Panc1 (cell line): ENCODE measurements around the gene MTUS2. TPM values are rescaled to one million over a fixed set of nuclear protein-coding genes. Genes with fewer than 3 reads are reported as not detected.

Experiments used
- ATAC-seq: fragments of 200-7000 bp; cut with Tn5 transposase; 2 replicates; pipeline ENCODE4 v1.9.1; 2020; ENCODE audit warnings: mild to moderate bottlenecking, moderate library complexity
- BruUV-seq: library from RNA; stranded (reverse); fragments of 400-500 nt; replicated peaks from 2 replicates; lab custom pipeline; 2021; lab: Mats Ljungman, UMichigan
- CTCF ChIA-PET: fragments of 300-600 bp; sonication (Branson Sonifier 250); formaldehyde crosslinking; loops from one replicate; lab custom pipeline; 2022; ENCODE audit warnings: antibody characterized with exemption; lab: Charles Lee
- POLR2A ChIA-PET: fragments of 300-600 bp; sonication (Branson Sonifier 250); formaldehyde crosslinking; loops from one replicate; lab custom pipeline; 2022; ENCODE audit warnings: antibody characterized with exemption; lab: Charles Lee
- DNase-seq: peaks from one replicate; pipeline ENCODE4 v3.0.0-alpha.2; 2010; ENCODE audit warnings: low read depth, low spot score
- H3K27ac ChIP-seq: 2 replicates; pipeline ENCODE4 v1.5.1; 2011; ENCODE audit warnings: mild to moderate bottlenecking, low read length, inconsistent platforms
- H3K27me3 ChIP-seq: fragments of 200-500 bp; sonication (Bioruptor generic); 2 replicates; pipeline ENCODE4 v1.6.0; 2014; ENCODE audit warnings: low read length, inconsistent platforms; ENCODE audit not compliant: control insufficient read depth, insufficient read depth
- H3K36me3 ChIP-seq: fragments of 200-500 bp; sonication (Bioruptor generic); 2 replicates; pipeline ENCODE4 v1.5.1; 2014; ENCODE audit warnings: inconsistent platforms, mild to moderate bottlenecking, low read length, moderate library complexity; ENCODE audit not compliant: control insufficient read depth, insufficient read depth
- H3K4me1 ChIP-seq: 2 replicates; pipeline ENCODE4 v1.5.1; 2011; ENCODE audit warnings: inconsistent platforms, mild to moderate bottlenecking, low read length, moderate library complexity; ENCODE audit not compliant: control insufficient read depth, insufficient read depth
- H3K4me3 ChIP-seq, 2 experiments: 2 replicates each; pipeline ENCODE4 v1.5.1; 2011 to 2012; ENCODE audit warnings: low read depth in 2 of 2, low read length in 2 of 2, mild to moderate bottlenecking in 2 of 2, inconsistent platforms in 1 of 2, moderate library complexity in 1 of 2
- H3K9me3 ChIP-seq: fragments of 200-500 bp; sonication (Bioruptor generic); 2 replicates; pipeline ENCODE4 v1.5.1; 2014; ENCODE audit warnings: low read depth, mild to moderate bottlenecking, inconsistent platforms, low read length, moderate library complexity; ENCODE audit not compliant: control insufficient read depth, insufficient read depth
- POLR2AphosphoS5 ChIP-seq: IDR thresholded peaks from 2 replicates; pipeline ENCODE4 v1.6.1; 2012; ENCODE audit warnings: mild to moderate bottlenecking, low read depth, low read length, moderate library complexity
- SIN3A ChIP-seq: IDR thresholded peaks from 2 replicates; pipeline ENCODE4 v1.6.1; 2012; ENCODE audit warnings: low read depth, mild to moderate bottlenecking, low read length, moderate library complexity, borderline replicate concordance; ENCODE audit not compliant: insufficient read depth
- TCF7L2 ChIP-seq: IDR thresholded peaks from 2 replicates; pipeline ENCODE4 v1.6.1; 2011; ENCODE audit warnings: mild to moderate bottlenecking, low read depth, low read length, inconsistent platforms
- in situ Hi-C: cut with HindIII; loops from 2 replicates; pipeline ENCODE4 v1.10.0; 2016; ENCODE audit warnings: low sequenced_read_pairs, low pct_unique_long_range_greater_than_20kb
- intact Hi-C: fragments of 100-400 bp; cut with micrococcal nuclease; formaldehyde crosslinking; loops from one replicate; pipeline ENCODE4 v1.10.0; 2022; ENCODE audit not compliant: unreplicated experiment
- total RNA-seq: library from RNA; stranded (reverse); gene quantifications from one replicate; pipeline ENCODE4 v1.2.1, GENCODE V29; 2021; ENCODE audit not compliant: unreplicated experiment
- TF ChIP-seq, protein P1 (sequence below): fragments of 450-650 bp; IDR thresholded peaks from 2 replicates; pipeline ENCODE4 v1.5.1; 2017; ENCODE audit warnings: mild to moderate bottlenecking
- TF ChIP-seq, protein P2 (sequence below), 2 experiments: IDR thresholded peaks; 2 replicates each; pipeline ENCODE4 v1.6.1; 2011 to 2012; ENCODE audit warnings: low read depth in 2 of 2, control low read depth in 1 of 2, low read length in 1 of 2, mild to moderate bottlenecking in 1 of 2, moderate library complexity in 1 of 2; ENCODE audit not compliant: insufficient read depth in 1 of 2

Gene MTUS2
- total RNA-seq, 1 experiment from 2014 or later = 0.05 TPM

DNA sequence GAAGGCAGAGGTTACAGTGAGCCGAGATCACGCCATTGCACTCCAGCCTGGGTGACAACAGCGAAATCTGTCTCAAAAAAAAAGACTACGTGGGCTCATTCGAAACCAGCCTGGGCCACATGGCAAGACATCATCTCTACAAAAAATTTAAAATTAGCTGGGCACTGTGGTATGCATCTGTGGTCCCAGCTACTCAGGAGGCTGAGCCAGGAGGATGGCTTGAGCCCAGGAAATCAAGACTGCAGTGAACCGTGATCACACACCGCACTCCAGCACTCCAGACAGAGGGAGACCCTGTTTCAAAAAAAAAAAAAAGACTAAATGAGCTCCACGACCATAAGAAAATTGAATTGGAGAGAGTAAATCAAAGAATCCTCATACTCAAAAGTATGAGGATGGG, 722.2 kb downstream of the MTUS2 start:
- no TSS peak for BruUV-seq
- H3K4me3 ChIP-seq = no peak overlapping the region
- H3K27me3 ChIP-seq = no peaks in the 10 kb centered on the region
- ATAC-seq (no peak), DNase-seq (no peak)
- no peak overlapping the region for H3K27ac ChIP-seq
- H3K36me3 ChIP-seq = no peaks in the 10 kb centered on the region
- H3K4me1 ChIP-seq = no peaks in the 10 kb centered on the region
- POLR2A ChIA-PET = no interaction called here
- H3K9me3 ChIP-seq = no peaks in the 10 kb centered on the region
- in situ Hi-C loops = no loop called here
- TF ChIP-seq, protein P1, sequence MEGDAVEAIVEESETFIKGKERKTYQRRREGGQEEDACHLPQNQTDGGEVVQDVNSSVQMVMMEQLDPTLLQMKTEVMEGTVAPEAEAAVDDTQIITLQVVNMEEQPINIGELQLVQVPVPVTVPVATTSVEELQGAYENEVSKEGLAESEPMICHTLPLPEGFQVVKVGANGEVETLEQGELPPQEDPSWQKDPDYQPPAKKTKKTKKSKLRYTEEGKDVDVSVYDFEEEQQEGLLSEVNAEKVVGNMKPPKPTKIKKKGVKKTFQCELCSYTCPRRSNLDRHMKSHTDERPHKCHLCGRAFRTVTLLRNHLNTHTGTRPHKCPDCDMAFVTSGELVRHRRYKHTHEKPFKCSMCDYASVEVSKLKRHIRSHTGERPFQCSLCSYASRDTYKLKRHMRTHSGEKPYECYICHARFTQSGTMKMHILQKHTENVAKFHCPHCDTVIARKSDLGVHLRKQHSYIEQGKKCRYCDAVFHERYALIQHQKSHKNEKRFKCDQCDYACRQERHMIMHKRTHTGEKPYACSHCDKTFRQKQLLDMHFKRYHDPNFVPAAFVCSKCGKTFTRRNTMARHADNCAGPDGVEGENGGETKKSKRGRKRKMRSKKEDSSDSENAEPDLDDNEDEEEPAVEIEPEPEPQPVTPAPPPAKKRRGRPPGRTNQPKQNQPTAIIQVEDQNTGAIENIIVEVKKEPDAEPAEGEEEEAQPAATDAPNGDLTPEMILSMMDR = no peak
- TF ChIP-seq POLR2AphosphoS5 (no peak), SIN3A (no peak), TCF7L2 (no peak)
- TF ChIP-seq, protein P2, sequence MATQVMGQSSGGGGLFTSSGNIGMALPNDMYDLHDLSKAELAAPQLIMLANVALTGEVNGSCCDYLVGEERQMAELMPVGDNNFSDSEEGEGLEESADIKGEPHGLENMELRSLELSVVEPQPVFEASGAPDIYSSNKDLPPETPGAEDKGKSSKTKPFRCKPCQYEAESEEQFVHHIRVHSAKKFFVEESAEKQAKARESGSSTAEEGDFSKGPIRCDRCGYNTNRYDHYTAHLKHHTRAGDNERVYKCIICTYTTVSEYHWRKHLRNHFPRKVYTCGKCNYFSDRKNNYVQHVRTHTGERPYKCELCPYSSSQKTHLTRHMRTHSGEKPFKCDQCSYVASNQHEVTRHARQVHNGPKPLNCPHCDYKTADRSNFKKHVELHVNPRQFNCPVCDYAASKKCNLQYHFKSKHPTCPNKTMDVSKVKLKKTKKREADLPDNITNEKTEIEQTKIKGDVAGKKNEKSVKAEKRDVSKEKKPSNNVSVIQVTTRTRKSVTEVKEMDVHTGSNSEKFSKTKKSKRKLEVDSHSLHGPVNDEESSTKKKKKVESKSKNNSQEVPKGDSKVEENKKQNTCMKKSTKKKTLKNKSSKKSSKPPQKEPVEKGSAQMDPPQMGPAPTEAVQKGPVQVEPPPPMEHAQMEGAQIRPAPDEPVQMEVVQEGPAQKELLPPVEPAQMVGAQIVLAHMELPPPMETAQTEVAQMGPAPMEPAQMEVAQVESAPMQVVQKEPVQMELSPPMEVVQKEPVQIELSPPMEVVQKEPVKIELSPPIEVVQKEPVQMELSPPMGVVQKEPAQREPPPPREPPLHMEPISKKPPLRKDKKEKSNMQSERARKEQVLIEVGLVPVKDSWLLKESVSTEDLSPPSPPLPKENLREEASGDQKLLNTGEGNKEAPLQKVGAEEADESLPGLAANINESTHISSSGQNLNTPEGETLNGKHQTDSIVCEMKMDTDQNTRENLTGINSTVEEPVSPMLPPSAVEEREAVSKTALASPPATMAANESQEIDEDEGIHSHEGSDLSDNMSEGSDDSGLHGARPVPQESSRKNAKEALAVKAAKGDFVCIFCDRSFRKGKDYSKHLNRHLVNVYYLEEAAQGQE (IDR thresholded peaks at IDR 0.05; ENCODE audit: insufficient read depth in 1 of 2, low read depth in 2 of 2, low read length in 1 of 2) = no peak
- CTCF ChIA-PET = no interaction called here
- intact Hi-C loops = no loop called here

DNA sequence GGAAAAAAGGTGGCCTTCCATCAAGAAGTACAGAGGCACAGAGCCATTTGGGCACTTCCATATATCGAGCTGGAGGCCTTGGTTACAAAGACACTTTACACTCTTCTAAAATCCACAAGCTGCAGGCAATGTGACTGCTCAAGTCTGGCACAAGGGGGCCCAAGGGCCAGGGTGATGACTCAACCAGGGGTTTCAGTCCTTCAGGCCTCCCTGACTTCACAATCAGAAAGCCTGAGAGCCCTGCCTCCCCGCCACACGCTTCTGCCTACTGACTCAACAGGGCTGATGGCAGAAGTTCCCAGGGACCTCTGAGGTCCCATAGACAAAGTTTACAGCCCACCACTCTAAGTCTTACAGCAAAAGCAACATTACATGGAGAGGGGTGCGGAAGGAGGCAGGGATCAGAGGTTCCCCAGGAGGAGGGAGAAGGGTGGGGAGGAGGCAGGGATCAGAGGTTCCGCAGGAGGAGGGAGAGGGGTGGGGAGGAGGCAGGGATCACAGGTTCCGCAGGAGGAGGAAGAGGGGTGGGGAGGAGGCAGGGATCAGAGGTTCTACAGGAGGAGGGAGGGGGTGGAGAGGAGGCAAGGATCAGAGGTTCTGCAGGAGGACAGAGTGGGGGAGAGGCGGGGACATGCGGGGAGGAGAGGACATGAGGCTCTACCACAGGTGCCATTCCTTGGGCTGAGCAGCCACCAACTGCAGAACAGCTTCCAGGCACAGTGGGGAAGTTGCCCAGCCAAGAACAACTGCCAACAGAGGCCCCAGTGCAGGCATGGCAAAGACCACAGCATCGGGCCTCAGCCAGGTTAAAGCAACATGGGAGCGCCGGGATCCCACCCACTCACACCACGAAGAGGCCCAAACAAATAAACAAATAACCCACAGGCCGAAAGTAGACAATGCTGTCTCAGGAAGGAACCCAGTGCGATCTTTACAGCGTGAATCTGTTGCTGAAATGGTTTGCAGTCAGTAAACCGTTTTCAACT, 723.4 kb downstream of the MTUS2 start:
- no peaks in the 10 kb centered on the region for H3K36me3 ChIP-seq
- intact Hi-C loops (no loop called here), in situ Hi-C loops (no loop called here)
- H3K27me3 ChIP-seq = no peaks in the 10 kb centered on the region
- TF ChIP-seq, protein P1 = no peak
- TF ChIP-seq, protein P2 (IDR thresholded peaks at IDR 0.05; ENCODE audit: insufficient read depth in 1 of 2, low read depth in 2 of 2, low read length in 1 of 2) = no peak
- TF ChIP-seq TCF7L2 (no peak), SIN3A (no peak), POLR2AphosphoS5 (no peak)
- DNase-seq (no peak), ATAC-seq (no peak)
- no peaks in the 10 kb centered on the region for H3K4me1 ChIP-seq
- H3K4me3 ChIP-seq = no peak overlapping the region
- H3K9me3 ChIP-seq = no peaks in the 10 kb centered on the region
- no peak overlapping the region for H3K27ac ChIP-seq
- CTCF ChIA-PET = no interaction called here
- POLR2A ChIA-PET = no interaction called here
- no TSS peak for BruUV-seq
